A549 (cell line): ENCODE measurements around the gene C19orf25. TPM values are rescaled to one million over a fixed set of nuclear protein-coding genes. Genes with fewer than 3 reads are reported as not detected.

ENCODE experiments used
- ATAC-seq, 2 experiments: fragments of 200-7000 bp in 1 of 2; fragments of >200 bp in 1 of 2; cut with Nextera tagmentation in 1 of 2; cut with Tn5 transposase in 1 of 2; 3 replicates each; pipeline versions ENCODE4 v1.8.0 to v1.9.1; 2018 to 2020; ENCODE audit warnings: mild to moderate bottlenecking in 1 of 2, moderate library complexity in 1 of 2
- CTCF ChIA-PET: fragments of 300-600 bp; sonication (Branson Sonifier 250); formaldehyde crosslinking; extraction: SDS; loops from one replicate; lab custom pipeline; 2021; ENCODE audit warnings: antibody characterized with exemption, inconsistent platforms; lab: Yijun Ruan, JAX
- POLR2A ChIA-PET: fragments of 350-600 bp; formaldehyde crosslinking; extraction: SDS; loops from one replicate; lab custom pipeline; 2021; ENCODE audit warnings: antibody characterized with exemption, inconsistent platforms; lab: Yijun Ruan, JAX
- DNase-seq, 2 experiments: peaks; one replicate each; pipeline versions ENCODE4 v3.0.0 to v3.0.0-alpha.2; 2011 to 2016; ENCODE audit warnings: low read depth in 1 of 2, low spot score in 1 of 2
- FAIRE-seq: peaks from 2 replicates; lab custom pipeline; 2011; peaks lifted over from hg19 to GRCh38; lab: Jason Lieb, UNC
- H3K27ac ChIP-seq, 2 experiments: fragments of >200 bp; sonication (Bioruptor Twin); formaldehyde crosslinking; 3 replicates each; pipeline ENCODE4 v1.5.1; 2016 to 2017
- H3K4me1 ChIP-seq: fragments of >200 bp; sonication (Bioruptor Twin); formaldehyde crosslinking; 3 replicates; pipeline ENCODE4 v1.6.1; 2016
- H3K4me2 ChIP-seq: fragments of >200 bp; sonication (Bioruptor Twin); formaldehyde crosslinking; 3 replicates; pipeline ENCODE4 v1.6.1; 2016
- H3K4me3 ChIP-seq: fragments of >200 bp; sonication (Bioruptor Twin); formaldehyde crosslinking; 3 replicates; pipeline ENCODE4 v1.5.1; 2016
- H3K9me3 ChIP-seq: fragments of >200 bp; sonication (Bioruptor Twin); formaldehyde crosslinking; 3 replicates; pipeline ENCODE4 v1.6.1; 2016
- CBX2 ChIP-seq: fragments of 200-600 bp; sonication (generic); IDR thresholded peaks from 2 replicates; pipeline ENCODE4 v1.6.1; 2016; ENCODE audit warnings: low read depth, mild to moderate bottlenecking, borderline replicate concordance
- CBX8 ChIP-seq: fragments of 200-600 bp; sonication (generic); IDR thresholded peaks from 2 replicates; pipeline ENCODE4 v1.6.1; 2016
- CEBPB ChIP-seq, 2 experiments: fragments of >200 bp in 1 of 2; sonication (Bioruptor Twin) in 1 of 2; formaldehyde crosslinking in 1 of 2; IDR thresholded peaks; 2 replicates each; pipeline ENCODE4 v1.6.1; 2012 to 2016
- CHD4 ChIP-seq: fragments of 200-600 bp; sonication (generic); IDR thresholded peaks from 2 replicates; pipeline ENCODE4 v1.6.1; 2016; ENCODE audit warnings: antibody characterized with exemption, mild to moderate bottlenecking, borderline replicate concordance
- EHMT2 ChIP-seq: fragments of 200-600 bp; sonication (generic); IDR thresholded peaks from 2 replicates; pipeline ENCODE4 v1.6.1; 2016; ENCODE audit warnings: antibody characterized with exemption, low read depth, mild to moderate bottlenecking, moderate library complexity
- EP300 ChIP-seq, 2 experiments: fragments of >200 bp; sonication (Bioruptor Twin); formaldehyde crosslinking; IDR thresholded peaks; 2 replicates in 1 of 2; 3 replicates in 1 of 2; pipeline ENCODE4 v1.6.1; 2016 to 2017
- ESRRA ChIP-seq: fragments of 150-350 bp; IDR thresholded peaks from 2 replicates; pipeline ENCODE4 v1.6.1; 2014; ENCODE audit warnings: mild to moderate bottlenecking, low read length, borderline replicate concordance
- FOSL2 ChIP-seq, 2 experiments: fragments of 450-650 bp in 1 of 2; fragments of >200 bp in 1 of 2; sonication (Bioruptor Twin) in 1 of 2; formaldehyde crosslinking; IDR thresholded peaks; 2 replicates each; pipeline versions ENCODE4 v1.5.0 to v1.6.1; 2016 to 2020; ENCODE audit warnings: mild to moderate bottlenecking in 1 of 2, moderate library complexity in 1 of 2
- FOXS1 ChIP-seq: fragments of 250-450 bp; sonication (Bioruptor Pico); IDR thresholded peaks from 2 replicates; pipeline ENCODE4 v1.5.0; 2020; ENCODE audit warnings: mild to moderate bottlenecking, moderate library complexity
- HOXA7 ChIP-seq: fragments of 250-450 bp; sonication (Bioruptor Pico); IDR thresholded peaks from 2 replicates; pipeline ENCODE4 v1.5.0; 2020; ENCODE audit warnings: mild to moderate bottlenecking, moderate library complexity
- HOXB13 ChIP-seq: fragments of 250-450 bp; sonication (Bioruptor Pico); IDR thresholded peaks from 2 replicates; pipeline ENCODE4 v1.5.0; 2020; ENCODE audit warnings: low read depth, mild to moderate bottlenecking, moderate library complexity
- KDM5A ChIP-seq: fragments of 200-600 bp; sonication (generic); IDR thresholded peaks from 2 replicates; pipeline ENCODE4 v1.6.1; 2016; ENCODE audit warnings: antibody characterized with exemption, mild to moderate bottlenecking
- NFE2L2 ChIP-seq: fragments of 150-350 bp; conservative IDR thresholded peaks from 2 replicates; pipeline ENCODE4 v1.6.1; 2014; ENCODE audit warnings: low read length
- NR3C1 ChIP-seq: fragments of >200 bp; sonication (Bioruptor Twin); formaldehyde crosslinking; IDR thresholded peaks from 3 replicates; pipeline ENCODE4 v1.6.1; 2017
- PHF8 ChIP-seq: fragments of 200-600 bp; sonication (generic); IDR thresholded peaks from 2 replicates; pipeline ENCODE4 v1.6.1; 2016; ENCODE audit warnings: low read depth, mild to moderate bottlenecking, antibody characterized with exemption, moderate library complexity, borderline replicate concordance
- POLR2AphosphoS2 ChIP-seq: conservative IDR thresholded peaks from 2 replicates; pipeline ENCODE4 v1.6.1; 2012; ENCODE audit warnings: low read length, improper control_type of control experiment, inconsistent platforms
- RARB ChIP-seq: fragments of 250-450 bp; sonication (Bioruptor Pico); IDR thresholded peaks from 2 replicates; pipeline ENCODE4 v1.8.0; 2021; ENCODE audit warnings: mild to moderate bottlenecking, moderate library complexity
- RFX5 ChIP-seq: fragments of 450-650 bp; IDR thresholded peaks from 2 replicates; pipeline ENCODE4 v1.7.1; 2014; ENCODE audit warnings: antibody characterized with exemption, mild to moderate bottlenecking, moderate library complexity
- SMC3 ChIP-seq: fragments of >200 bp; sonication (Bioruptor Twin); formaldehyde crosslinking; IDR thresholded peaks from 3 replicates; pipeline ENCODE4 v1.6.1; 2018; ENCODE audit warnings: inconsistent platforms
- ZC3H11A ChIP-seq: fragments of 450-650 bp; IDR thresholded peaks from 2 replicates; pipeline ENCODE4 v1.6.1; 2014; ENCODE audit warnings: antibody characterized with exemption, mild to moderate bottlenecking
- WGBS: methylation state at CpG from one replicate; pipeline ENCODE4 v1.1.6; 2017; ENCODE audit errors: missing lambda C conversion rate; 5-methylcytosine and 5-hydroxymethylcytosine counted together
- polyA plus RNA-seq, 4 experiments: library from polyadenylated mRNA; depleted of rRNA in 3 of 4; stranded (reverse); fragments of >200 nt; fragmentation: RNase III in 1 of 4; extraction: RNeasy Plus Mini Kit Qiagen cat#74134 plus additional on column Dnase treatment in 1 of 4; gene quantifications; 2 replicates in 3 of 4; 3 replicates in 1 of 4; pipeline ENCODE4 v1.2.3, GENCODE V29; 2011 to 2017
- TF ChIP-seq, protein P1 (sequence below): fragments of 250-450 bp; sonication (Bioruptor Pico); IDR thresholded peaks from 2 replicates; pipeline ENCODE4 v1.5.0; 2020; ENCODE audit warnings: low read depth, mild to moderate bottlenecking, moderate library complexity
- TF ChIP-seq, protein P2 (sequence below): IDR thresholded peaks from 2 replicates; pipeline ENCODE4 v1.6.1; 2012; ENCODE audit warnings: low read depth, borderline replicate concordance
- TF ChIP-seq, protein P3 (sequence below): fragments of >200 bp; sonication (Bioruptor Twin); formaldehyde crosslinking; IDR thresholded peaks from 3 replicates; pipeline ENCODE4 v1.5.1; 2016
- TF ChIP-seq, protein P4 (sequence below): fragments of >200 bp; sonication (Bioruptor Twin); formaldehyde crosslinking; IDR thresholded peaks from 2 replicates; pipeline ENCODE4 v1.6.1; 2016
- TF ChIP-seq, protein P5 (sequence below): fragments of 450-650 bp; IDR thresholded peaks from 2 replicates; pipeline ENCODE4 v1.6.1; 2014; ENCODE audit warnings: antibody characterized with exemption

C19orf25 gene
- polyA plus RNA-seq, 2 of the 4 experiments (the other 2 are of a cell fraction): 8.2 to 20.7 TPM

DNA sequence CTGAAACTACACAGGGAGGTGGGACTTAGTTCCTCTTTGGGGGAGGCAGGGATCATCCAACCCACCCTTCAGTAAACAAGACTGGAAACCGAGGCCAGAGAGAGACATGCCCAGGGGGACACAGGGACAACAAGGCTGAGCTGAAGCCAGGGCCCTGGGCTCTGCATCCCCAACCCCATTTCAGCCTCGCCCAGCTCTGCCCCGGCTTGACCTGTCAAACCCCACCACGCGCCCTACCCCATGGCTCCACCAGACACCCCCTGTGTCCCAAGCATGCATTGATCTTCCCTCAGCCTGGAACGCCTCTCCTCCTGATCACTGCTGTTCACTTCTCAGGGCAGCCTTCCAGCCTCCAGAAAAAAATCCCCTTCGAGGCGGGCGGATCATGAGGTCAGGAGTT, 31.1 kb downstream of the C19orf25 start:
- CTCF ChIA-PET: no interaction called here
- no peak for TF ChIP-seq EP300 (IDR thresholded peaks at IDR 0.05)
- TF ChIP-seq RARB (CRISPR knock-in tag): no peak
- TF ChIP-seq CEBPB (IDR thresholded peaks at IDR 0.05): no peak
- no peak for TF ChIP-seq EHMT2
- TF ChIP-seq, protein P1, sequence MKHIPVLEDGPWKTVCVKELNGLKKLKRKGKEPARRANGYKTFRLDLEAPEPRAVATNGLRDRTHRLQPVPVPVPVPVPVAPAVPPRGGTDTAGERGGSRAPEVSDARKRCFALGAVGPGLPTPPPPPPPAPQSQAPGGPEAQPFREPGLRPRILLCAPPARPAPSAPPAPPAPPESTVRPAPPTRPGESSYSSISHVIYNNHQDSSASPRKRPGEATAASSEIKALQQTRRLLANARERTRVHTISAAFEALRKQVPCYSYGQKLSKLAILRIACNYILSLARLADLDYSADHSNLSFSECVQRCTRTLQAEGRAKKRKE: no peak
- no peak for TF ChIP-seq ESRRA
- TF ChIP-seq, protein P2, sequence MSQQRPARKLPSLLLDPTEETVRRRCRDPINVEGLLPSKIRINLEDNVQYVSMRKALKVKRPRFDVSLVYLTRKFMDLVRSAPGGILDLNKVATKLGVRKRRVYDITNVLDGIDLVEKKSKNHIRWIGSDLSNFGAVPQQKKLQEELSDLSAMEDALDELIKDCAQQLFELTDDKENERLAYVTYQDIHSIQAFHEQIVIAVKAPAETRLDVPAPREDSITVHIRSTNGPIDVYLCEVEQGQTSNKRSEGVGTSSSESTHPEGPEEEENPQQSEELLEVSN: no peak
- TF ChIP-seq NR3C1: no peak
- TF ChIP-seq POLR2AphosphoS2: no peak
- TF ChIP-seq FOXS1: no peak
- TF ChIP-seq, protein P3, sequence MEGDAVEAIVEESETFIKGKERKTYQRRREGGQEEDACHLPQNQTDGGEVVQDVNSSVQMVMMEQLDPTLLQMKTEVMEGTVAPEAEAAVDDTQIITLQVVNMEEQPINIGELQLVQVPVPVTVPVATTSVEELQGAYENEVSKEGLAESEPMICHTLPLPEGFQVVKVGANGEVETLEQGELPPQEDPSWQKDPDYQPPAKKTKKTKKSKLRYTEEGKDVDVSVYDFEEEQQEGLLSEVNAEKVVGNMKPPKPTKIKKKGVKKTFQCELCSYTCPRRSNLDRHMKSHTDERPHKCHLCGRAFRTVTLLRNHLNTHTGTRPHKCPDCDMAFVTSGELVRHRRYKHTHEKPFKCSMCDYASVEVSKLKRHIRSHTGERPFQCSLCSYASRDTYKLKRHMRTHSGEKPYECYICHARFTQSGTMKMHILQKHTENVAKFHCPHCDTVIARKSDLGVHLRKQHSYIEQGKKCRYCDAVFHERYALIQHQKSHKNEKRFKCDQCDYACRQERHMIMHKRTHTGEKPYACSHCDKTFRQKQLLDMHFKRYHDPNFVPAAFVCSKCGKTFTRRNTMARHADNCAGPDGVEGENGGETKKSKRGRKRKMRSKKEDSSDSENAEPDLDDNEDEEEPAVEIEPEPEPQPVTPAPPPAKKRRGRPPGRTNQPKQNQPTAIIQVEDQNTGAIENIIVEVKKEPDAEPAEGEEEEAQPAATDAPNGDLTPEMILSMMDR: no peak
- no peak for TF ChIP-seq HOXA7

DNA sequence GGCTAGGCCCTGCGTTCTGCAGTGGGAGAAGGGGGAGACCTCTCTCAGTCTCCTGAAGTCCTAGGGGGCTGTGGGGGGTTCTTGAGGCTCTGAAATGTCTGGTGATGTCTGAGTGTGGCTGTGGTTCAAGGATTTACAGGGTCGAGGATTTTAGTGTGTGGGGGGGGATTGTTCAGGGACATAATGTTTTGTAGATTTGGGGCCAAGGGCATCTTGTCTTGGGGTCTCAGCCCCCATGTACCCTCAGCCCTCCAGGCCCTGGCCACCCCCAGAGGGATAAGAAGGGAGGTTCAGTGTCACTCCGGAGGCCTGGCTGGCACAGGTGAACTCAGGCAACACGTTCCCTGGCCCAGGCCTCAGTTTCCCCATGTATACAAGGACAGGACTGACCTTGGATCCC, 31.5 kb downstream of the C19orf25 start:
- no peak for FAIRE-seq
- Histone ChIP-seq H3K4me3 (no peak overlapping the region), H3K9me3 (no peaks in the 10 kb centered on the region), H3K4me1 (peaks cover 35% of the 10 kb centered on the region), H3K4me2 (no peak overlapping the region; the same call in 2 of the 3 replicates), H3K27ac (no peak overlapping the region)
- no peak for ATAC-seq
- ChIA-PET CTCF (interaction anchor here (1.0 kb wide), 1 partner anchor 21 kb away, joined by 3 read pairs; no protein-coding TSS in a partner anchor), POLR2A (no interaction called here)
- WGBS: 11% methylated on average over 1 of the region's 4 CpGs
- no peak for DNase-seq
- TF ChIP-seq ZC3H11A (no peak), CHD4 (no peak), ESRRA (no peak), FOSL2 (IDR thresholded peaks at IDR 0.05) (no peak), FOSL2 (CRISPR knock-in tag; IDR thresholded peaks at IDR 0.05) (no peak), SMC3 (no peak), NR3C1 (no peak), RFX5 (no peak), CBX2 (no peak), NFE2L2 (no peak), PHF8 (no peak), CBX8 (no peak), HOXB13 (CRISPR knock-in tag) (no peak), KDM5A (no peak)
- TF ChIP-seq, protein P4, sequence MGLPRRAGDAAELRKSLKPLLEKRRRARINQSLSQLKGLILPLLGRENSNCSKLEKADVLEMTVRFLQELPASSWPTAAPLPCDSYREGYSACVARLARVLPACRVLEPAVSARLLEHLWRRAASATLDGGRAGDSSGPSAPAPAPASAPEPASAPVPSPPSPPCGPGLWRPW: no peak
- TF ChIP-seq, protein P5, sequence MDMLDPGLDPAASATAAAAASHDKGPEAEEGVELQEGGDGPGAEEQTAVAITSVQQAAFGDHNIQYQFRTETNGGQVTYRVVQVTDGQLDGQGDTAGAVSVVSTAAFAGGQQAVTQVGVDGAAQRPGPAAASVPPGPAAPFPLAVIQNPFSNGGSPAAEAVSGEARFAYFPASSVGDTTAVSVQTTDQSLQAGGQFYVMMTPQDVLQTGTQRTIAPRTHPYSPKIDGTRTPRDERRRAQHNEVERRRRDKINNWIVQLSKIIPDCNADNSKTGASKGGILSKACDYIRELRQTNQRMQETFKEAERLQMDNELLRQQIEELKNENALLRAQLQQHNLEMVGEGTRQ: no peak

More for the DNA sequence above, 31.1 kb downstream of the C19orf25 start:
- FAIRE-seq (no peak), DNase-seq (no peak), ATAC-seq (no peak)
- no peak overlapping the region for H3K4me2 ChIP-seq
- no peaks in the 10 kb centered on the region for H3K9me3 ChIP-seq
- H3K4me1 ChIP-seq: peaks cover 32% of the 10 kb centered on the region
- no peak overlapping the region for H3K27ac ChIP-seq
- WGBS: 88% methylated on average over 9 of the region's 9 CpGs
- no peak overlapping the region for H3K4me3 ChIP-seq
- POLR2A ChIA-PET: no interaction called here
